Pons (tissue), 1 donor: ENCODE results near the gene RGMA.
"Not testable (repeated sequence)": the region's sequence is repeated elsewhere in the genome, so short reads cannot be mapped to it uniquely, and the experiment has no call there.

Experiments
- DNase-seq: peaks from one replicate; pipeline ENCODE4 v3.0.0-alpha.2; 2016; ENCODE audit warnings: low spot score

Gene RGMA

GRCh38 chr15:93048426-93048721, 40.6 kb downstream of the RGMA start:
- no peak for DNase-seq

- no peak for DNase-seq
Observed at GRCh38 chr15:93047621-93048425, 41.2 kb downstream of the RGMA start.

- no peak for DNase-seq
Observed at GRCh38 chr15:93046721-93047120, 42.3 kb downstream of the RGMA start.

GRCh38 chr15:93046120-93046519, 42.9 kb downstream of the RGMA start:
- DNase-seq, result no peak

- DNase-seq, result no peak
Observed at GRCh38 chr15:93045191-93045785, 43.7 kb downstream of the RGMA start.

GRCh38 chr15:93044301-93045190, 44.5 kb downstream of the RGMA start:
- no peak for DNase-seq

- no peak for DNase-seq
Observed at GRCh38 chr15:93043621-93044300, 45.2 kb downstream of the RGMA start.

- no peak for DNase-seq
Observed at GRCh38 chr15:93042691-93043378, 46.2 kb downstream of the RGMA start.

GRCh38 chr15:93042211-93042610, 46.8 kb downstream of the RGMA start:
- DNase-seq, result no peak

- DNase-seq, result no peak
Observed at GRCh38 chr15:93041159-93041547, 47.9 kb downstream of the RGMA start.

- DNase-seq, result no peak
Observed at GRCh38 chr15:93040288-93041158, 48.5 kb downstream of the RGMA start.

- not testable (repeated sequence) for DNase-seq
Observed at GRCh38 chr15:93039562-93040287, 49.3 kb downstream of the RGMA start.

GRCh38 chr15:93037820-93038705, 50.9 kb downstream of the RGMA start:
- no peak for DNase-seq

GRCh38 chr15:93036951-93037819, 51.8 kb downstream of the RGMA start:
- DNase-seq, result peak; percentile 88

GRCh38 chr15:93035953-93036810, 52.8 kb downstream of the RGMA start:
- no peak for DNase-seq

GRCh38 chr15:93035092-93035915, 53.7 kb downstream of the RGMA start:
- no peak for DNase-seq
